ENCODE measurements around the gene HIPK2. TPM values are rescaled to one million over a fixed set of nuclear protein-coding genes. Genes with fewer than 3 reads are reported as not detected.

Gene HIPK2
- polyA plus RNA-seq, 2 of the 4 experiments (the other 2 are of a cell fraction), result 11.3 to 12.1 TPM

DNA sequence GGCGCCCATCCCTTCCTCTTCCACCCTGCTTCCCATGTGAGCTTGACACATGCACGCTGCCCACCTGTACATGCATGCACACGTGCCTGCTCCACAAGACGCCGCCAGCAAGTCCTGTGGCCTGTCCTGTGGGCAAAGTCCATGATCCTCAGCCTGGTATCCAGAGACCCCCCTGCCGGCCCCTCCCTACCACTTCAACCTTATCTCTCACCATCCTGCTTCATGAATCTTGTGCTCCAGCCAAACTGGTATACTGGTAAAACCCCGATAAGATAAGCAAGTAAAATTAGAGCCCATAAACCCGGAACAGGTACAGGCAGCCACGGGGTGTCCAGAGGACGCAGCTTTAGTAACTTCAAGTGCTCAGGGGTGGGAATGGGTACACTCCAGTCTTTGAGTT is 39.5 kb upstream of the HIPK2 start:
- FAIRE-seq, result no peak
- CTCF ChIA-PET, result interaction anchor here (0.5 kb wide), 1 partner anchor 742 kb away, joined by 3 read pairs; no protein-coding TSS in a partner anchor

DNA sequence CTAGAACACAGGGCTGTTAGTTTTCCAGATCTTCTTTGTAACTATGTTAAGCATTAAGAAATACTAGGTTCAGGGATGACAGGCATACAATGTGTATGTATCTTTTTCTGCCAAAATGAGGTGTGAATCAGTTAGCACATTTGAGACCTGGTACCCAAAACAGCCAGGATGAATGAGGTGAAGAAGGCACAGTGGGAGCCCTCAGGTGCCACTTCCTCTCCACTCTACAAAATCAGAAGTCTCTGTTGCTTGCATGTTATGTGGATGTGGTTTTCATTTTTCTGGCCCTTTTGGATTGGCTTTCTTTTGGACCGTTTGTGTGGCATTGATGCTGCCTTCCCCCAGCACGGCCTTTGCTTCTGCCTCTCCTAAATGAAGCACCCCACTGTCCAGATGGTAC is 35.9 kb upstream of the HIPK2 start:
- ATAC-seq, result no peak
- 60% methylated on average over 2 of the region's 2 CpGs for WGBS (ENCODE audit: missing lambda C conversion rate)
- no peaks in the 10 kb centered on the region for H3K4me1 ChIP-seq
- H3K27ac ChIP-seq, result no peak overlapping the region
- peaks cover 6% of the 10 kb centered on the region; the same call in 1 of the 3 replicates for H3K9me3 ChIP-seq
- TF ChIP-seq, protein P1, sequence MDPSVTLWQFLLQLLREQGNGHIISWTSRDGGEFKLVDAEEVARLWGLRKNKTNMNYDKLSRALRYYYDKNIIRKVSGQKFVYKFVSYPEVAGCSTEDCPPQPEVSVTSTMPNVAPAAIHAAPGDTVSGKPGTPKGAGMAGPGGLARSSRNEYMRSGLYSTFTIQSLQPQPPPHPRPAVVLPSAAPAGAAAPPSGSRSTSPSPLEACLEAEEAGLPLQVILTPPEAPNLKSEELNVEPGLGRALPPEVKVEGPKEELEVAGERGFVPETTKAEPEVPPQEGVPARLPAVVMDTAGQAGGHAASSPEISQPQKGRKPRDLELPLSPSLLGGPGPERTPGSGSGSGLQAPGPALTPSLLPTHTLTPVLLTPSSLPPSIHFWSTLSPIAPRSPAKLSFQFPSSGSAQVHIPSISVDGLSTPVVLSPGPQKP (IDR thresholded peaks at IDR 0.05; ENCODE audit: low read depth, low read length), result no peak
- no peak for FAIRE-seq
- DNase-seq (ENCODE audit: low read depth in 1 of 2, low spot score in 1 of 2), result no peak
- no peak overlapping the region for H3K4me3 ChIP-seq
- ChIA-PET CTCF (interaction anchor here (0.6 kb wide), 1 partner anchor 212 kb away, joined by 3 read pairs; no protein-coding TSS in a partner anchor), POLR2A (no interaction called here)
- no peak overlapping the region for H3K4me2 ChIP-seq

More for the DNA sequence above, 39.5 kb upstream of the HIPK2 start:
- Histone ChIP-seq H3K4me3 (no peak overlapping the region), H3K4me2 (no peak overlapping the region), H3K9me3 (peaks cover 6% of the 10 kb centered on the region; the same call in 1 of the 3 replicates), H3K4me1 (no peaks in the 10 kb centered on the region), H3K27ac (no peak overlapping the region)
- DNase-seq (ENCODE audit: low read depth in 1 of 2, low spot score in 1 of 2) (no peak), ATAC-seq (no peak)
- TF ChIP-seq HEYL (CRISPR knock-in tag; IDR thresholded peaks at IDR 0.05), result no peak
- TF ChIP-seq, protein P2, sequence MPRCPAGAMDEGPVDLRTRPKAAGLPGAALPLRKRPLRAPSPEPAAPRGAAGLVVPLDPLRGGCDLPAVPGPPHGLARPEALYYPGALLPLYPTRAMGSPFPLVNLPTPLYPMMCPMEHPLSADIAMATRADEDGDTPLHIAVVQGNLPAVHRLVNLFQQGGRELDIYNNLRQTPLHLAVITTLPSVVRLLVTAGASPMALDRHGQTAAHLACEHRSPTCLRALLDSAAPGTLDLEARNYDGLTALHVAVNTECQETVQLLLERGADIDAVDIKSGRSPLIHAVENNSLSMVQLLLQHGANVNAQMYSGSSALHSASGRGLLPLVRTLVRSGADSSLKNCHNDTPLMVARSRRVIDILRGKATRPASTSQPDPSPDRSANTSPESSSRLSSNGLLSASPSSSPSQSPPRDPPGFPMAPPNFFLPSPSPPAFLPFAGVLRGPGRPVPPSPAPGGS (IDR thresholded peaks at IDR 0.05), result no peak
- no peak for TF ChIP-seq HOXA7 (CRISPR knock-in tag; IDR thresholded peaks at IDR 0.05)
- TF ChIP-seq JUN (IDR thresholded peaks at IDR 0.05), result no peak
- no peak for TF ChIP-seq JUNB (IDR thresholded peaks at IDR 0.05)
- no peak for TF ChIP-seq PHF8 (IDR thresholded peaks at IDR 0.05; ENCODE audit: borderline replicate concordance, low read depth)
- TF ChIP-seq ESRRA (IDR thresholded peaks at IDR 0.05; ENCODE audit: borderline replicate concordance, low read length), result no peak
- TF ChIP-seq HDAC2 (IDR thresholded peaks at IDR 0.05), result no peak
- POLR2A ChIA-PET, result no interaction called here
- 72% methylated on average over 8 of the region's 10 CpGs for WGBS (ENCODE audit: missing lambda C conversion rate)

- DNase-seq (ENCODE audit: low read depth in 1 of 2, low spot score in 1 of 2), result no peak
- H3K4me3 ChIP-seq, result no peak overlapping the region
- no peak for TF ChIP-seq KDM1A (IDR thresholded peaks at IDR 0.05; ENCODE audit: low read depth)
- no peak for TF ChIP-seq KDM5A (IDR thresholded peaks at IDR 0.05)
- TF ChIP-seq, protein P2 (IDR thresholded peaks at IDR 0.05), result no peak
- TF ChIP-seq ZSCAN20 (CRISPR knock-in tag; IDR thresholded peaks at IDR 0.05), result no peak
- no peak for TF ChIP-seq HOXB13 (CRISPR knock-in tag; IDR thresholded peaks at IDR 0.05; ENCODE audit: low read depth)
- no peak for TF ChIP-seq CHD4 (IDR thresholded peaks at IDR 0.05; ENCODE audit: borderline replicate concordance)
- TF ChIP-seq EHMT2 (IDR thresholded peaks at IDR 0.05; ENCODE audit: low read depth), result no peak
- no peak for TF ChIP-seq RFX5 (IDR thresholded peaks at IDR 0.05)
- TF ChIP-seq, protein P3, sequence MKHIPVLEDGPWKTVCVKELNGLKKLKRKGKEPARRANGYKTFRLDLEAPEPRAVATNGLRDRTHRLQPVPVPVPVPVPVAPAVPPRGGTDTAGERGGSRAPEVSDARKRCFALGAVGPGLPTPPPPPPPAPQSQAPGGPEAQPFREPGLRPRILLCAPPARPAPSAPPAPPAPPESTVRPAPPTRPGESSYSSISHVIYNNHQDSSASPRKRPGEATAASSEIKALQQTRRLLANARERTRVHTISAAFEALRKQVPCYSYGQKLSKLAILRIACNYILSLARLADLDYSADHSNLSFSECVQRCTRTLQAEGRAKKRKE (CRISPR knock-in tag; IDR thresholded peaks at IDR 0.05; ENCODE audit: low read depth), result no peak
- TF ChIP-seq EHF (CRISPR knock-in tag; IDR thresholded peaks at IDR 0.05), result no peak
- no peak for TF ChIP-seq RNF2 (IDR thresholded peaks at IDR 0.05; ENCODE audit: borderline replicate concordance, low read depth)
- no peak for TF ChIP-seq CHD2 (IDR thresholded peaks at IDR 0.05; ENCODE audit: low read length, partially characterized antibody)
- no peak for TF ChIP-seq HEYL (CRISPR knock-in tag; IDR thresholded peaks at IDR 0.05)
- ATAC-seq, result no peak
- WGBS (ENCODE audit: missing lambda C conversion rate), result 83% methylated on average over 6 of the region's 6 CpGs
- ChIA-PET POLR2A (no interaction called here), CTCF (no interaction called here)
- no peaks in the 10 kb centered on the region for H3K4me1 ChIP-seq
- no peak overlapping the region for H3K27ac ChIP-seq
- peaks cover 6% of the 10 kb centered on the region; the same call in 1 of the 3 replicates for H3K9me3 ChIP-seq
- FAIRE-seq, result no peak
- no peak overlapping the region for H3K4me2 ChIP-seq
Measured at GRCh38 chr7:139813151-139813550, 35.4 kb upstream of the HIPK2 start.

Measured in A549 (cell line).